NCI-H748 treated with DMSO at 0.1 percent for 48 hours (cell line): ENCODE results near the gene HNRNPH2.

Source experiments
- DNase-seq: peaks from one replicate; lab custom pipeline; 2025; lab: John Stamatoyannopoulos, UW

The HNRNPH2 gene, protein sequence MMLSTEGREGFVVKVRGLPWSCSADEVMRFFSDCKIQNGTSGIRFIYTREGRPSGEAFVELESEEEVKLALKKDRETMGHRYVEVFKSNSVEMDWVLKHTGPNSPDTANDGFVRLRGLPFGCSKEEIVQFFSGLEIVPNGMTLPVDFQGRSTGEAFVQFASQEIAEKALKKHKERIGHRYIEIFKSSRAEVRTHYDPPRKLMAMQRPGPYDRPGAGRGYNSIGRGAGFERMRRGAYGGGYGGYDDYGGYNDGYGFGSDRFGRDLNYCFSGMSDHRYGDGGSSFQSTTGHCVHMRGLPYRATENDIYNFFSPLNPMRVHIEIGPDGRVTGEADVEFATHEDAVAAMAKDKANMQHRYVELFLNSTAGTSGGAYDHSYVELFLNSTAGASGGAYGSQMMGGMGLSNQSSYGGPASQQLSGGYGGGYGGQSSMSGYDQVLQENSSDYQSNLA

DNA sequence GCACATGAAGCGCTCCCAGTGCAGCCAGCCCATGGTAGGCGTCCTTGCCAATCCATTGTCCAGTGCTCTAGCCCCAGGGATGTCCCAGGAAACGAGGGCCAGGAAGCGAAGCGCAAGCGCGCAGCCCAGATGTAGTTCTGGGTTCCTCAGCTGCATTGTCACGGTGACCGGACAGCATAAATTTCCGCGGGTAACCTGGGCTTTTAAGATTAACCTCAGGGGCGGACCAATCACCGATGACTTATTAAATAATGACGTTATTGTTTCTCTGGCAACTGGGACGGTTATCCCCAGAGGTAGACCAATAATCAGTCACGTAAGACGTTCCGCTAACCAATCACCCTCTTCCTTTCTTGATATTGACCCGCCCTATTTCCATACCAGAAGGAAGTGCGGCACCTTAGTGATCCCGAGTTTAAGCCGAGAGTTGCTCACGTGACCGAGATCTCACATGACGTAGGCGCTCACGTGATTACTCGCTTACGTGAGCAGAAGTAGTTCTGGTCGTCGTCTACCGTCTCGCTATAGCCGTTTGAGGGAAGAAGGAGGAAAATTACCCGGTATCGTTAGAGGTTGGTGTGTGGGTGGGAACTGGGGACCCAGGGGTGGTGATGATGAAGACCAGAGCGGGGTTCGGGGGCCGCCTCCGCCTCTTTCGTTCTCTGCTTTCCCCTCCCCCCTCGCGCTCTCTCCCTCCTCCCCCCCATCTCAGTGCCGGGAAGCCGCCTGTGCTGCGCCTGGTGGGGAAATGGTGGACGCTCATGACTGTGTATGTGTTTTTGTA, at the start of gene HNRNPH2, which contains the start of gene GLA:
Gene HNRNPH2 (plus strand): TSS at position 475 of the 784 bp plus-strand sequence. CDS start 3,767 bp downstream, outside the sequence.
Gene GLA (minus strand): TSS at position 178 of the 784 bp plus-strand sequence. CDS start 22 bp downstream, at position 156.
- peak; percentile 92 for DNase-seq

GRCh38 chrX:101359966-101360365, 48.1 kb upstream of the HNRNPH2 start:
- no peak for DNase-seq

DNA sequence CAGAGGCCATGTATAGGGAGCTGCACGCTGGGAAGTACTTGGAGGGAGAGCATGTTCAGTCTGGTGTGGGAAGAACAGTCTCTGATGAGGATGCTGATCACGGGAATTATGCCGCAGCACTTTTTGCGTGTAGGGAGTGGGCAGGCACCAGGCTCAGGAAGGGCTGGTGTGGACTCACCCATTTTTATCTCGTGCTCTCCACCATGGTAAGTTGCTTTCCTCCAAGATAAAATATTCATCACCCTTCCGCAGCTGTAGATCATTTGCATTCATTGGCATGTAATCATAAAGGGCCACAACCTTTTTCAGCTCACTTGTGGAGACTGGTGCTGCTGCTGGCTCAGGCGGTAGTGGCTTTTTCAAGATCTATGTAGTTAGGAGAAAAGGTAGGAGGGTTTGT, 47.6 kb upstream of the HNRNPH2 start:
- no peak for DNase-seq

- no peak for DNase-seq
These were observed 45.9 kb upstream of the HNRNPH2 start for GRCh38 chrX:101362116-101362515.

DNA sequence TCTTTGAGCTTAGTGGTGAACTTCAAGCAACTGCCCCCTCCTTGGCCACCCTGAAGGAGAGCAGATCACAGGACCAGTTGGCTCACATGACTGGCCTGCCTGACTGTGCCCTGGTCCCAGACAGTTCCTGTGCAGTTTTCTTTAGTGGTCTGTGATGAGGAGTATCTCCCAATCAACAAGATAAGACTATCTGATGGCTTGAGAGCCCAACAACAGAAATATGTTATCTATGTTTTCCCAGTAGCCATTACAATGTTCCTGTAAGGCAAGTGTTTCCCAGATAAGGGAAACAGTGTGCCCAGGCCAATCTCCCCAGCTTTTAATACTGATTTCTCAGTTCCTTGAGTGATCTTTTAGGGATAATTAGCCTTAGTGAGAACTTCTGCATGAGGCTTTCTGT, 45.3 kb upstream of the HNRNPH2 start:
- no peak for DNase-seq

- DNase-seq = no peak
These were observed 42.7 kb upstream of the HNRNPH2 start for GRCh38 chrX:101365301-101365795.

GRCh38 chrX:101368800-101369199, 39.2 kb upstream of the HNRNPH2 start:
- DNase-seq = no peak

- no peak for DNase-seq
These were observed 38.3 kb upstream of the HNRNPH2 start for GRCh38 chrX:101369687-101370086.

GRCh38 chrX:101370888-101371504, 37.0 kb upstream of the HNRNPH2 start:
- no peak for DNase-seq

- DNase-seq = no peak
These were observed 30.5 kb upstream of the HNRNPH2 start for GRCh38 chrX:101377547-101377946.

GRCh38 chrX:101383679-101384205, 24.3 kb upstream of the HNRNPH2 start:
- no peak for DNase-seq

GRCh38 chrX:101385026-101385684, 22.9 kb upstream of the HNRNPH2 start:
- DNase-seq = no peak

DNA sequence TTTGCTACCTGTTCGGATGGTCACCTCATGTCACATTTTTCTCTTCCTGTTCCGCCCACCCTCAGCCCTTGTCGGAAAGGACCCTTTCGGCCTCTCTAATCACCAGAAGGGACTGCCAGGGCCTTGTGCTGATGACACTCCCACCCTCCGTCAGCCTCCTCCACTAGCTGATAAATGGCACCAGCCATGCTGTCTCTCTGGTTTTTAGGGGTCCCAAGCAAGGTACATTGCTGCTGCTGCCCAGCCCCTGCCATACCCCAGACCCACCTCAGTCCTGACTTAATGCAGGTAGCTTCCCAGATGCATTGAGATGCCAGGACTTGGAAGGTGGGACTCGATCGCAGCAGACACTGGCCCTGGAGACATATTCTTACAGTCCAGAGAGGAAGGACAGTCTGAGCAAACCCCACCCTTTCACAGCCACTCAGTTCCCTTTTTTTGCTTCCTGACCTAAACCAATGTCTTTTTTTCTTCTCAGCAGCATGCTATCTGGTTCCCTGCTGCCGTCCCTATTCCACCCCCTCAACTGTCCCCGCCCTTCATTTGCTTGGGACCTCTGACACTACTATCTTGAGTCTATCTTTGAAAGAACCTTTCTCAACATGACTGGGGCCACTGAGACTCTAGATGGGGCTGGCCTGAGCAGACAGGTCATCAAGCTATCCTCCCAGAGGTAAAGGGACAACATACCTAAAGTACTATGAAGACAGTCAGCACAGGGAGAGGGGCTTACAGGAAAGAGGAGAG, 22.1 kb upstream of the HNRNPH2 start, which contains the start of gene BTK:
Gene BTK (minus strand): TSS at position 397 of the 747 bp plus-strand sequence. CDS start 10,907 bp downstream, outside the sequence.
- no peak for DNase-seq

DNA sequence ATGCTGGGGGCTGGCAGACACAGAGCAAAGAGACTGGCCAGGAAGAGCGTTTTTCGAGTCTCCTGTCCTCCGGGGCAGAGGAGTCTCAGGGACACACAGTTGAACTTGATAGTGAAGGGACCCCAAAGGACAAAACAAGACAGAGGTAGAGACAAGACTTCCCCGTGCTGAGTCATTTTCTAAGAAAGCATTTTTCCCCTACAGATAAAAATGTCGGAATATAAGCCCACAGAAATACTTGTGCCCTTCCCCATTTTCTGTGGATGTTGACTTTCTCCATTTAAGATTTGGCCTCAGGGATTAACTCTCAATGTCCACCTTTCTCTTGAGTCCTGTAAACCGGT, 21.5 kb upstream of the HNRNPH2 start:
- no peak for DNase-seq

DNA sequence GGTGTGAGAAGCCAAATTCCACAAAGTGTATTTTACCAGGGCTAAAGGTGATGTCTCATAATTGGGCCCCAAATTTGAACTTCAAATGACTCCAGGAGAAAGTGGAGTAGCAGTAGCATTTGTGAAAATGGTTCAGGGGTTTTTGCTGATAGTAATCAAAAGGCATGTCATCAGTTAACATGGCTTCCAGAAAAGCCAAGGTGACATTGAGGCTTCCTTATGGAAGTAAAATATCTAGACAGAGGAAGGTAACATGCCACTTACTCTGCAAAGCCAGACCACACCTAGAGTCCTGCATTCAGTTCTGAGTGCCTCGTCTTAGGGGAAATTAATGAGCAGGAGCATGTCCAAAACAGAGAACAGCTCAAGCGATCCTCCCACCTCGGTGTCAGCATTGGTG, 19.4 kb upstream of the HNRNPH2 start:
- DNase-seq = no peak

DNA sequence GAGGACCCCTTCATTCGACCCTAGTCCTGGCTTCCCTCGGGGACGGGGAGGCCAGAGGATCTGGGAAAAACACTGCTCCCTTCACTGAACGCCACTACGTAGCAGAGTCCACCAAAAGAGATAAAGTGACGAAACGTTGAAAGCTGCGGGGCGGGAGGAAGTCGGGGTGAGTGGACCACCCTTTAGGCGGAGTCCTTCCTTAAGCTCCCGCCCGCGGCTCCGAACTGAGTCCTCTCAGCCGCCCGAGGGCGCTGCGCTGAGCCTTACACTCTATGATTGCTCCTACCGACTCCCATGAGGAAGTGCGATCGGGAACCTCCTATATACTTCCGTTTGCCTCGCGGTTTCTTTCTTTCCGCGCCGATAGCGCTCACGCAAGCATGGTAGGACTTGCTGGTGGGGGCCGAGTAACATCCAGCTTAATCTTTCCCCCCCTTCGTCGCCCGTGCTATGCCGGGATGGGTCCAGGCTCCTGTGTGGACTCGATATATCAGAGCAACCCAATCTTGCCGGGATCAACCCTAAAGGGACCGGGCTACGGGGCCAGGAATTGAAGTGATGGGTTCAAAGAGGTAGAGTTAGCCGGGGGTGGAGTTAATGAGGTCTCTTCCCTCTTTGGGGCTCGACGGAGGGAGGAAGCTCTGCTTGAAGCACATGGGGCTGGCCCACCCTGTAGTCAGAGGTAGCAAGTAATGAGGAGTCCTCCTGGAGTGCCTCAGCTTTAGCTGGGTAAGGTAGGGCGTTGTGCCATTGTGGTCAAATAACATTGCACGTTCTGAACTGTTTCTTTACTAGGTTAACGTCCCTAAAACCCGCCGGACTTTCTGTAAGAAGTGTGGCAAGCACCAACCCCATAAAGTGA, 17.1 kb upstream of the HNRNPH2 start, which contains the start of gene RPL36A:
Gene RPL36A (plus strand): TSS at position 348 of the 862 bp plus-strand sequence. CDS start 33 bp downstream, at position 381.
- peak; percentile 78 for DNase-seq

DNA sequence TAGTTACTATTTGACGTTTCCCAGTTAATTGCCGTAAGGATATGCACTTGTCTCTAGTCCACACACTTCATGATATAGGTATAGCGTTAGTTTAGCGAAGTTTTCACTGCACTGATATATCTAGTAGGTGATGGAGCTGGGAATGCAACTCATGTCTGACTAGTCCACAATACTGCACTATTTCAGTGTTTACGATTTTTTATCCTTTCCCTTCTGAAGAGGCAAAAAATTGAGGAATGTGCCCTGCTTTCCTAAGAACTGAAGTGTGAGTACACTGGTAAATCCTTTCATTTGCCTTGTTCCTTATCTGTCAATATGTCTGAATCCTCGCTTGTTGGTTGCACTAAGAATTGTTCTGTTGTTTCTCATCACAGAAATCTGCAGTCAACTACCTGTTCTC, 16.2 kb upstream of the HNRNPH2 start:
- DNase-seq = no peak

DNA sequence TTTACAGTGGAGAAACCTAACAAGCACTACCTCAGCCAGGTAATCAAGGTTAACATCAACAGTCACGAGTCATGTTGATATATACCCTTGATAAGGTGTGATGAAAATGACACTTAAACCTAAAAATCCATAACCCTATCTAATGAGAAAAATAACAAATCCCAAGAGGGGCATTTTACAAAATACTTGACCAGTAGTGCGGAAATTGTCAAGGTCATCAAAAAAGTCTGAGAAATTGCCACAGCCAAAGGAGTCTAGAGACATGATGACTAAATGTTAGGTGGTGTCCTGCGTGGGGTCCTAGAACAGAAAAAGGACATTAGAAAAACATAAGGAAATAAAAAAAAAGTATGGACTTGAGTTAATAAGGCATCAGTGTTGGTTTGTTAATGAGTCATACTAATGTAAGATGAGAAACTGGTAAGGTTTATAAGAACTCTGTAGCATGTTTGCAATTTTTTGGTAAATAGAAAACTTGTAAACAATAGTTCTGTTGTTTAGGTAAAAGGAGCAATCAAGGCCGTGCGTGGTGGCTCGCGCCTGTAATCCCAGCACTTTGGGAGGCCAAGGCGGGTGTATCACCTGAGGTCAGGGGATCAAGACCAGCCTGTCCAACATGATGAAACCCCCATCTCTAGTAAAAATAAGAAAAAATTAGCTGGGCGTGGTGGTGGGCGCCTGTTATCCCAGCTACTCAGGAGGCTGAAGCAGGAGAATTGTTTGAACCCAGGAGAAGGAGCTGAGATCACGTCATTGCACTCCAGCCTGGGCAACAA, 14.3 kb upstream of the HNRNPH2 start:
- DNase-seq = no peak

GRCh38 chrX:101394372-101394771, 13.7 kb upstream of the HNRNPH2 start:
- DNase-seq = no peak
